SKM-1 treated with dmso at 0.1 percent for 144 hours (cell line): ENCODE results near the gene AFAP1L2.

Experiments used
- DNase-seq: peaks from one replicate; lab custom pipeline; 2025; ENCODE audit not compliant: unreplicated experiment; lab: John Stamatoyannopoulos, UW

AFAP1L2 gene

DNA sequence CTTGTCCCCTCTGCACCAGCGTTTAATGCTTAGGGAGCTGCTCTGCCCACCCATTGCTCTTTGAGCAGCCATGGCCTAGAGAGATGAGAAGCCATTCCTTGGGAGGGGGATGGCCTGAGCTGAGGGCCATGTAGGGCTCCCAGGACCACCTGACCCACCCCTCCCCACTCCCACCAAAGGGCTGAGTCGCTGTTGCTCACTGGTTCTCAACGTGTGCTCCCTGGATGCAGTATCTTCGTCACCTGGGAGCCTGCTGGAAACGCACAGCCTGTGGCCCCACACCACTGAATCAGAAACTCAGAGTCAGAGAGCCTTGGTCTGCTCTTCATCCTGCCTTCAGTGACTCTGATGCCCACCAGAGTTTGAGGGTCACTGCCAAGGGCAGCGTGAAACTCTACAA, 128.2 kb downstream of the AFAP1L2 start:
- no peak for DNase-seq

DNA sequence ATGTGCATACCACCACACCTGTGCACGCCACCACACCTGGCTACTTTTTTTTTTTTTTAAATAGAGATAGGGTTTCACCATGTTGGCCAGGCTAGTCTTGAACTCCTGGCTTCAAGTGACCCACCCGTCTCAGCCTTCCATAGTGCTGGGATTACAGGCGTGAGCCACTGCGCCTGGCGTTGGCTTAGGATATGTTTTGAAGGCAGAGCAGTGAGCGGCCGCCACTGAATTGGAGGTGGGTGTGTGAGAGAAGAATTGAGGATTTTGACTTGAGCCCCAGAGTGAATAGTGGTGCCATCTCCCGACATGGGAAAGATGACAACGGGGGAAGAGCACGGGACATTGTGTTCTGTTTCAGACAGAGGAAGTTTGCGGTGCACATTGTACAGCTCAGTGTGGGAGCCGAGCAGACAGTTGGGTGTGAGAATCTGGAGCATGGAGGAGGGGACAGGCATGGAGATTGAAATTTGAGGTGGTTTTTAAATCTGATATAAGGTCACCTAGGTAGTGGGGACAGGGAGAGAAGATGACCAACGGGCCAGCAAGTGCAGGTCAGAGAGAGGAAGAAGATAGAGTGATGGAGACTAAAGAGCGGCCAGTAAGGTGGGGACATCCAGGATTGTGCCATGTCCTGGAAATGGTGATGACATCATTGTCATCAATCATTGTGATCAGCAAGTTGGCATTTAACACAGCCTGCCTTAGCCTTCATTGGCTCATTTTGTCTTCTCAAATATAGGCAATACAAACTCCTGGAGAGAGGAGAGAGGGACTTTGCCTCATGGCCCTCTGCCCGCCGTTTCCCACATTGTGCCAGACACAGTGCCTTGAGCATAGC, 129.5 kb downstream of the AFAP1L2 start:
- DNase-seq: no peak

DNA sequence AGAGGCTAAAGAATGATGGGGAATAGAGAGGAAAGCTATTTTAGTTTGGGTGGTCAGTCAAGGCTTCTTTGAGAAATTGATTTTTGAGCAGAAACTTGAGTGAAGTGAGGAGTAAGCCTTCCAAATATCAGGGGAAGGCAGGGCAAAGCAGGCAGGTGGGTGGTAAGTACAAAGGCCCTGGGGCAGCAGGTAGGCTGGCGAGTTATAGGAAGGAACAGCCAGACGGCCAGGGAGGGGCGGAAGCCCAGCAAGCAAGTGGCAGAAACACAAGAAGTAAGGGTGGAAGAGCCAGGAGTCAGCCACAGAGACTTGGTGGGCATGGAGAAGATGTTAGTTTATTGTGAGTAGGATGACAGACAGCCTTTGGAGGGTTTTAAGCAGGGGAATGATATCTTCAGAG, 130.4 kb downstream of the AFAP1L2 start:
- no peak for DNase-seq

DNA sequence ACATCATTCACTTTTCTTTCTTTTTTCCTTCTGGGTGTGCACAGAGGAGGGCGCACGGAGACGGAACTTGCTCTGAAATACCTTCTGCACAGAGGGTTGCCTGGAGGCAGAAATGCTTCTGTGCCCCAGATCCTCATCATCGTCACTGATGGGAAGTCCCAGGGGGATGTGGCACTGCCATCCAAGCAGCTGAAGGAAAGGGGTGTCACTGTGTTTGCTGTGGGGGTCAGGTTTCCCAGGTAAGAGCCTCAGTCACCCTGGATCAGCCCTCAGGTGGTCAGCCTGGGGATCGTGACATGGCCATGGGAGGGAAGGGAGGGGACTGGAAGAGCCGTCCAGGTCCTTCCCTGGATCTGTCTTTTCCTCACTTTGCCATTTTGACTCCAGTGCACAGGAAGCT, 131.6 kb downstream of the AFAP1L2 start:
- DNase-seq: no peak

DNA sequence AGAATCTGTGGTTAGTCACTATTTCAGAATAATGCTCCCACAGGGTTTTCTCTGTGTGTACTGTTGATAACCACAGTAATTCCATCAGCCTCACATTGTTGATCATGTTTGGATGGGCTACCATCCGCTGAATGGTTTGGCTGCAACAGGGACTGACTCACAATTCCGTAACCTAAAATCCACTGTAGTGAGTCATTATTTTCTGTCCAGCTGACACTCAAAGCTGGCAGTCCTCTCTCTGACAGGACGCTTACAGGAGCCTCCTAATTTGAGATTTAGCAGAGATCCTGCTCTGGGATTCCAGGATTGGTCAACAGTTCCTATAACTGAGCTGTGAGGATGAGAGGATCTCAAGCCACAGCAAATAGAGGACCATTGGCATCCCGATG, 132.5 kb downstream of the AFAP1L2 start:
- DNase-seq: no peak

DNA sequence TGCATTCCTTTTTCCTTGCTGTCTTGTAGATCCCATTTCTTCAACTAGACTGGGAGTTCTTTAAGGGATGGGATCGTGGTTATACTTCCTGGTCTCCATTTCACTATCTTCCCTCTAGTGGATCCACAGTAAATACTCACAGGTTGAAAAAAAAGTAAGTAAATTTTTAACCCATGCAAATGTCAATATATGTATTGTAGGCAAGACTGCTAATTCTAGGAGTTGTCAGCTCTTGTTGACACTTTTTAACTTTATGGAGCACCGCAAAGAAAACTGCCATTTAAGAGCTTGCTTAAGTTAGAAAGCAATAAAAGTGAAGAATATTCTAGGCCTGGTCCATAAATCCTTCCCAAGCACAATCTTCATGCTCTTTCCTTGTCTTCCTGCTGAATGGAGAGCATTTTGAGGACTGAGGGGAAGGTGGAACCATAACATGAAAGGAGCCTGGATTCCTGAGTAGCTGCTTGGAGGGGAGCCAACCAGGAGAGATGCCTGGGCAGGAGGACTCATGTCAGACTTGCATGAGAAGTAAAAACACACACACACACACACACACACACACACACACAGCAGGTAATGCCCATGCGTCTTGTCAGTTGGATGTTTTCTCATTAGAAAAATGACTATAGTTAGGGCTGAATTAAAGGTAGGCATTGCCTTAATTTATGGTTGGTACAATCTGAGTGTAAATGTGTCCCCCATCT, 133.1 kb downstream of the AFAP1L2 start:
- no peak for DNase-seq

DNA sequence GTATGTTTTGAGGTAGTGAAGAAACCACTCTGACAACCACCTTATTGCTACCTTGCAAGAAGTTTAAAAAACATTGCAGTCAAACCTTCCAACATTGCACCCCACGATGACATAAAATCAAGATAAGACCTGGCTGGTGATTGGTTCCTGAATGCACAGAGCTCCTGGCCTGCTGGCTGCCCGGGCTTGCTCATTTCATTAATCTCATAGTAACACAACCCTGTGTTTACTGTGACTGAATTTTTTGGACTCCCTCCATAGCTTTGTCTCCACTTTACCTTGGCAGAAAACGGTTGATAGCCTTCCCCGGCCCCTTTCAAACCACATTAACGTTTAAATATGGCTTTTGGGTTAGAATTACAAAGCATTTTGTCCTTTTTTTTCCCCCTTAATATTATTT, 137.8 kb downstream of the AFAP1L2 start:
- no peak for DNase-seq

DNA sequence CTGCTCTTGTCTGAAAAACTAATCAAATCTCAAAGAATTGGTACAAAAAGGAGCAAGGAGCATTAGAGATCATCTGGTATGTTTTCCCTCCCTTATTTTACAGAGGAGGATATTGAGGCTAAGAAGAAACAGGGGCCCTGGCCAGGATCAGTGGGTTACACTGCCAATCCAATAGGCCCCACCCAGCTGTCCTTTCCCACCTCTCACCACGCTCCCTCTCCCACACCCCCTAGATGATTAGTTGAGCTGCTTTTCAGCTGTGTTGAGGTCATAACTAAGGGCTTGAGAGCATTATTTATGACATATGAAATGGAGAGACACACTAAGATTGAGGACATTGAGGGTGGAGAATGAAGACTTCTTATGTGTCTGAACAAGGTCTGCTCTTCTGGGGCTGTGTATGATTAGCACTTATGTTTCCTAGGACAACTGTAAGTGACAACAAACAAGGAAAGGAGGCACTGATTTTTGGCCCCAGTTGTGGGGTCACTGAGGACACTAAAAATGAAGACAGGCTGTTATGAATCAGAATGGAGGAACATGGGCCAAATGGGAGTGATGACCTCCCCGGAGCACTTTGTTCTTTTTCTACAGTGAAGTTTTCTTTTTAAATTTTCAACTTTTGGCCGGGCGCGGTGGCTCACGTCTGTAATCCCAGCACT, 138.8 kb downstream of the AFAP1L2 start:
- no peak for DNase-seq

DNA sequence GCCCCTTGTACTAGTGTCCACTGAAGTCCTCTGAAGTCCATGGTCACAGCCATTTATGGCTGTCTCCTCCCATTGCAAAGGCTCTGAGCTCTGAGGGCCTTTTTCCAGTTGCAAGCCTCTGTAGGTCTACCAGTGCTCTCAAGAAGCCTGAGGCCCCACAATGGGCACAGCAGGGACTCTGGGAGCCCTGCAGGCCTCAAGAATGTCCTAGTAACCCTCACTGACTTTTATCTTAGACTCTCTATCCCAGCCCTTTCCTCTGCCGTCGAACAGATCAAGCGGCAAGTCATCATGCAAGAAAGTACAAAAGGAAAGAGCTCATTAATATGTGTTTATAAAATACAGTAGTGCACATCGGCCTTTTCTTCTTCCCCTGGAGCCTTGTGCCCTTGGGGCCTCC, 141.8 kb downstream of the AFAP1L2 start:
- DNase-seq: no peak

DNA sequence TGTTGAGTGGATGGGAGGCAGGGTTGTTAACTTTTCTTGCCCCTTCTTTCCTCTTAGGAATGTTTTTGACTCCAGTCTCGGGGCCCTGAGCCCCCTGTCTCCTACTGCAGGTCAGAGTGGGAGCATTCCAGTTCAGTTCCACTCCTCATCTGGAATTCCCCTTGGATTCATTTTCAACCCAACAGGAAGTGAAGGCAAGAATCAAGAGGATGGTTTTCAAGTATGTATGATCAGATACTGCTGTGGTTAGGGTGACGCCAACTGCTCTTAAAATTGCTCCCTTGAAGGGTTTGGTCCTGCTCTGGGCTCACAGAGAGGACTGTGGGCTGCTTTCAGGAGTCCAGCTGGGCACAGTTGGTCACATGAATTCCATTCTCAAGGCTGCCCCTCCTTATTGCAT, 143.2 kb downstream of the AFAP1L2 start:
- DNase-seq: no peak

DNA sequence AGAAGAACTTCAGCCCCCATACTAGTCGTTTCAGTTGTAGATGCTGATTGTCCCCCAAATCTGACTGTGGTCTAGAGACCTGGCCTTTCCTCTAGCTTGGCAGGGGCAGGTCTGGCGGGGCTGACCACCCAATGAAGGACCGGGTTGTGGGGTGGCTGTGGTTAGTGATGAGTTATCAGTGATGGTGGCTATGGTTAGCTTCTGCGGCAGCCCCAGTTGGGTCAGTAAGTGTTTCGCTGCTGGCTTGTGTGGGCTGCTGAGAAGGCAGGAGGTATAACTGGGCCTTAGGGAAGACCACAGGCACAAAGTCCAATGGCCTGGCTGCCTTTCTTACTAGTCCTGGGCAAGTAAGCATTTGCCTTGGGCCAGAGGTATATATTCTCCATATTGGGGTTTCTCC, 143.9 kb downstream of the AFAP1L2 start:
- DNase-seq: no peak

DNA sequence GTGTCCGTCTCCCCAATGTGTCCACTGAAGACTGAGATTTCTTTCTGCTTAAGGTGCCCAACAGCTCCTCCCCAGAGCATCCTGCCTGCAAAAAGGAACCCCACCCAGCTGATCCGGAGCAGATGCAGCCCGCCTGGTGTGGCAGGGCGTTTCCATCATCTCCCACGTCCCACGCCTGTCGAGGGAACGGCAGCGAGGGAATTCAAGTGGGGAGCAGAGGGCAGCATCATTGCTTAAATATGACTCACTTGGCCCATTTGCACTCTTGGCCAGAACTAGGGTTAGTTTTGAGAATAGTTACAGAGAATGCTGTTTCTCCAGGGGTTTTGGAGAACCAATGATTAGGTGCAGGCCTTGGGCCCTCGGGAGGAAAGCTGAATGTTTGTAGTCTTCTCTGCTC, 144.5 kb downstream of the AFAP1L2 start:
- no peak for DNase-seq

DNA sequence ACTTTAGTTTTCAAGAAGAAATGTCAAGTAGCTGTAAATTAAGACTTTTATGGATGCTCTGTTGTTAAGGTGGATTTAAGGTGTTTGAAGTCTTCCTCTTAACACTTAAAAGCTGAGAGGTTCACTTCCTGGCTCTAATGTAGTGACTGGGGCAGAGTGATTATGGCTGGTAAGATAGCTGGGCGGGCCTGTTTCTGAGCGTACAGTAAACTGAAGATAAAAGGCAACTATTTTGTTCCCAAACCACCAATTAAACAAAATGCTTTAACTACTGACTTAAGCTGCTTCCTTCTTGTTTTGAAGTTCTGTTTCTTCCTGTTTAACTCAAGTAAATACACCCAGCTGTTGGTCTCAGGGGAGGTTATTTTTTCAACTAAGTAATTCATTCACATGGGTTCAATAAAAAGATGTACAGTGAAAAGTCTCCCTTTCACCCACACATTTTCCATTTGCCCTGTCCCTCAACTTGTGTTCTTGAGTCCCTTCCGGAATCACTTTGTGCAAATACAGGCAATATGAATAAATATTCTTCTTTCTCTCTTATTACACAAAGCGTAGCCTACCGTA, 145.9 kb downstream of the AFAP1L2 start:
- no peak for DNase-seq

DNA sequence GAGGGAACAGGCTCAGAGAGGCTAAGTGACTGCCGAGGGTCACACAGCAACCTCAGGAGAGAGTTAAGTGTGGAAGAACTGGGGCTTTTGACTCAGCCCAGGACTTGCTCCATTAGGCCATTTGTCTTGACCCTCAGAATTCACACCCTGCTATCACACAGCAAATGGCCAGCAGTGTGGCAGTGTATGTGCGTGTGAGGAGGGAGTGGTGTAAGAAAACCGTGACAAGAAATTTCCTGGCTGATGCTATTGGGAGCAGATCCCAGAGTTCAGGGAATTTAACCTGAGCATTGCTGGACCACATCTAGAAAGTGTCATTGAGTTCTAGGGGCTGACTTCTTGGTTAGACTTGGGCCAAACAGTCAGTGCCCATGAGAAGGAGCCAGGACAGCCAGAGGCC, 146.8 kb downstream of the AFAP1L2 start:
- DNase-seq: no peak

DNA sequence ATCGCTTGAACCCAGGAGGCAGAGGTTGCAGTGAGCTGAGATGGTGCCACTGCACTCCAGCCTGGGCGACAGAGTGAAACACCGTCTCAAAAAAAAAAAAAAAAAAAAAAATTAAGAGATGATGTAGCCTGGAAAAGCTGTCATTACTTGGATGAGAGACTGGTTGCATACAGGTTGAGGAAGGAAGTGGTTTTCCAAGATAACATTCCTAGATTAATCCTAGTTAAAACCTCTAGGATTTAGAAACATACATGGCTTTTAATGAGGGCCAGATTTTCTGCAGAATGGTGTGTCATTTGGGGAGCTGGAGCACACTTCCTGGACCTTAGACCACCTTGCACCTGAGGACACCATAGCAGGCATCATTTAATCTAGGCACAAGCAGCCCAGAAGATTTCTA, 147.5 kb downstream of the AFAP1L2 start:
- no peak for DNase-seq

DNA sequence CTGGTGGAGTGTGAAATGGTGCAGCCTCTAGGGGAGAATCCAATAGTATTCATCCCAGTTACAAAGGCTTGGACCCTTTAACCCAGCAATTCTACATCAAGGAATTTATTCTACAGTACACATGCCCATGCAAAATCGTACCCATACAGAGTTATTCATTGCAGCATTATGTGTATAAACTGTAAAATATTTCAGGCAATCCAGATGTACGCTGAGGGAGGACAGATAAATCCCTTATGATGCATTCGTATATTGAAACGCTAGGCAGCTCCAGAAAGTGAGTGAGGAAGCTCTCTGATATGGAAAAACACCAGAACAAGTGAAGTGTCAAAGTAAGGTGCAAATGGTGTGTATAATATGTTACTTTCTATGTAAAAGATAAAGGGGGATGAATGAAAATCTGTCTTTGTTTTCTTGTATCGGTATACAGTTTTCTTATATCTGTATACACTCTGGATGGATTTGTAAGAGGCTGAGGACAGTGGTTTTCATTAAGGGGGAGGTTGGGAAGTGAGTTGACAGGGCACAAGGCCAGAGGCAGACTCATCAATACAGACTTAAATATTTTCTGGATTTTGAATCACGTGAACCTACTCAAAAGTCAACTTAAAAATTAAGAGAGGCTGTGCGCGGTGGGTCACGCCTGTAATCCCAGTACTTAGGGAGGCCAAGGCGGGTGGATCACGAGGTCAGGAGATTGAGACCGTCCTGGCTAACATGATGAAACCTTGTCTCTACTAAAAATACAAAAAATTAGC, 148.1 kb downstream of the AFAP1L2 start:
- DNase-seq: no peak

DNA sequence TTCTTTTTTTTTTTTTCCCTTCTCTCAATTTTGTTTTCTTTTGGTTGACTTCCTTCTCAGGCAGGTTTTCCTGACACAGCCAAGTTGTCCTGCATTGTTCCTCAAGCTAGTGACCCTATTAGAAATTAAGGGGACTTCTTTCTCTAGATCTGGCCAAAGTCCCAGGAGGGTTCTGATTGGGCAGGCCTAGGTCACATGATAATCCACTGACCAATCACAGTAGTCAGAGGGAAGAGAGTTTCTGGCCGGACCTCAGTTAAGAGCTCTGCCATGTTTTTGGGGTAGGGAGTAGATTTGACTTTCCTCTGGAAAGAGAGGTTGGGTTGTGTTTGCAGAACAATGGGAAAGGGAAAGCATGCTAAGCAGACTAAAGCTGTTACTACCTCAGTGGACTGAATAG, 149.1 kb downstream of the AFAP1L2 start:
- DNase-seq: no peak

DNA sequence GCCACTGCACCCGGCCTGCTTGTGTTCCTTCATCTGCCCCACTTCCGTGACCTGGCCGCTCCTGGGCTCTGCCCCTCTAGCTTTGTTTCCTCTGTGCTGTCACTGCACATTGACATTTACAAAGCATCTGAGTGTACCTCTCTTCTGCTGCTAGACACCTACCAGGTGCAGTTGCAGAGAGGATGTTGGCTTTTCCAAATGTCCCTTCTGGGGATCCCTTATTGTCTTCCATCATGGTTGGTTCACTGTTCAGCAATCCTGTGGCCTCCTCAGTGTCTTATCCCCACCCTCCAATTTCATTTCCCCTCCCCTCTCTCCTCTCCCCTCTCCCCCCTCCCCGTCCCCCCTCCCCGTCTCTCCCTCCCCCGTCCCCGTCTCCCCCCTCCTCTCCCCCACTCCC, 151.4 kb downstream of the AFAP1L2 start:
- no peak for DNase-seq

DNA sequence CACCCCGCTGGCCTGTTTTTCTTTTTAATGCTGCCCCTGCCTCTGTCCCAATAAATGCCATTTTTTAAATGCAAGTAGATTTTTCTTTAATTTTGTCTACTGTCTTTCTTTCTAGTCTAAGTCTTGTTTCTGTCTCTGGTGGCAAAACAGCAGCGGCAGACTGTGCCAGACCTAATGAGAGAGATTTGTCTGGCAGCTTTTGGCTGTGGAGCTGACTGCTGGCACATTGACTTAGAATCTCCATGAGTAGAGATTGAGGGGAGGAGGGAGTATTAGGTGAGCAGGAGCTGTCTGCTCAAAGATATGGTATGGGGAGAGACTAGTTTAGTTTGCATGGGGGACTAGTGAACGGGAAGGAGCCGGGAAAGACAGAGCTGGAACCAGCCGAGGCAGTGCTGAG, 152.2 kb downstream of the AFAP1L2 start:
- no peak for DNase-seq

DNA sequence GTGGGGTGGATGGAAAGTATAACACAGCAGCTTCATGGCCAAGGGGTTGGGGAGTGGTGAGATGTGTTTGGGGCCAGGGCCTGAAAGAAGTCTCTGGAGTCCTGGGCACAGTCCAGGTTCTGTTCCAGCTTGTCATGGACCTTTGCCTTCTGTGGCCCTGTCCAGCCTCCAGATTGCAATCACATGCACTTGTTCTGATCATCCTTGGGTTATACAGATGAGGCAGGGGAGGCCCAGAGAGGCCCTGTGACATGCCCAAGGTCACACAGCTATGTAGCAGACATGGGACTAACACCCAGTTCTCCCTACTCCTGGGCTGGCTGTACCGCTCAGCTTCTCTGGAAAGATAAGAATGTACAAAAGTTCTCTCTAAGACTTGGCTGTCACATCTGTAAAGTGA, 153.6 kb downstream of the AFAP1L2 start:
- no peak for DNase-seq

DNA sequence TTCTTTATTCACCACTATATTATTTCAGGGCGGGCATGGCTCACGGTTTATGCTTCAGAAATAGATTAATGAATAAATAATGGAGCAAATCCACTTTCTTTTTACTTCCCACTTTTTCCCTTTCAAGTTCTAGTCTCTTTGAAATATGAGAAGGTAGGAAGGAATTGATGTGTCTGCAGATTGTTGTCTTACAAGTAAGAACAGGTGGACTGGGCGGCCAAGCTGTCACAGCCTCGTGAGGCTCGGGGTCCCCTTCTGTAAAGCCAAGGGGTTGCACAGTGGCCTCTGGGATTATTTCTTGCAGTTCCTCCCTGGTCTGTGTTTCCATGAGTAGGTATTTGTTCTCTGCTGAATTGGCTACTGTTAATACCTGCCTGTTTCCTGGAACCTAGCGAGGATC, 154.1 kb downstream of the AFAP1L2 start:
- no peak for DNase-seq
